22Rv1 (cell line): ENCODE data around the gene ITIH4.

Source experiments
- ZFX ChIP-seq: fragments of 450-650 bp; IDR thresholded peaks from 2 replicates; pipeline ENCODE4 v1.6.1; 2017; ENCODE audit warnings: antibody characterized with exemption, borderline replicate concordance
- TF ChIP-seq, protein P1 (sequence below): fragments of 450-650 bp; IDR thresholded peaks from 2 replicates; pipeline ENCODE4 v1.5.1; 2017; ENCODE audit warnings: mild to moderate bottlenecking

DNA sequence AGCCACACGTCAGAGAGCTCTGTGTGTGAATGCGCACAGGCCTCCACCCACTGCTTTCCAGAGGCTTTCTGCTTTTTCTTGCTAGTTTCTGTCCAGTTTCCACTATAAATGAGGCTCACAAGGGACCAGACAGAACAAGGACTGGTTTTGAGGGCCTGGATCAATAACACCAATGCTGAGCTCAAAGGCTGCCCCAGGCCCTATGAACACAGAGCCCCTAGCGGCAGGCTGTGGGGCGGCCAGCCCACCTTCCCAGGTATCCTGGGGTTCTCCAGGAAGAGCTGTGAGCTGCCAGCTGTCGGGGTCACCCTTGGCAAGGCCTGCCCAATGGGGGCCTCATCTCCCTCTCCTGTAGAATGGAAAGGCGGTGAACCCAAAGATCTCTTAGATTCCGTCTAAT lies 38.1 kb downstream of the ITIH4 start:
- TF ChIP-seq, protein P1, sequence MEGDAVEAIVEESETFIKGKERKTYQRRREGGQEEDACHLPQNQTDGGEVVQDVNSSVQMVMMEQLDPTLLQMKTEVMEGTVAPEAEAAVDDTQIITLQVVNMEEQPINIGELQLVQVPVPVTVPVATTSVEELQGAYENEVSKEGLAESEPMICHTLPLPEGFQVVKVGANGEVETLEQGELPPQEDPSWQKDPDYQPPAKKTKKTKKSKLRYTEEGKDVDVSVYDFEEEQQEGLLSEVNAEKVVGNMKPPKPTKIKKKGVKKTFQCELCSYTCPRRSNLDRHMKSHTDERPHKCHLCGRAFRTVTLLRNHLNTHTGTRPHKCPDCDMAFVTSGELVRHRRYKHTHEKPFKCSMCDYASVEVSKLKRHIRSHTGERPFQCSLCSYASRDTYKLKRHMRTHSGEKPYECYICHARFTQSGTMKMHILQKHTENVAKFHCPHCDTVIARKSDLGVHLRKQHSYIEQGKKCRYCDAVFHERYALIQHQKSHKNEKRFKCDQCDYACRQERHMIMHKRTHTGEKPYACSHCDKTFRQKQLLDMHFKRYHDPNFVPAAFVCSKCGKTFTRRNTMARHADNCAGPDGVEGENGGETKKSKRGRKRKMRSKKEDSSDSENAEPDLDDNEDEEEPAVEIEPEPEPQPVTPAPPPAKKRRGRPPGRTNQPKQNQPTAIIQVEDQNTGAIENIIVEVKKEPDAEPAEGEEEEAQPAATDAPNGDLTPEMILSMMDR: peak; percentile 19; the same call in 1 of the 2 replicates
- no peak for TF ChIP-seq ZFX
